WTC11 (cell line): Measurements from ENCODE around the gene OR56A5. TPM values are rescaled to one million over a fixed set of nuclear protein-coding genes. Genes with fewer than 3 reads are reported as not detected.

ENCODE experiments used
- ATAC-seq: fragments of 200-7000 bp; cut with Tn5 transposase; 2 replicates; pipeline ENCODE4 v1.10.0; 2021; ENCODE audit warnings: mild to moderate bottlenecking, moderate library complexity
- CTCF ChIA-PET: fragments of 300-600 bp; sonication (Branson Sonifier 250); formaldehyde crosslinking; loops from one replicate; lab custom pipeline; 2021; ENCODE audit warnings: antibody characterized with exemption; lab: Charles Lee
- POLR2A ChIA-PET: fragments of 350-600 bp; sonication (Branson Sonifier 250); formaldehyde crosslinking; loops from one replicate; lab custom pipeline; 2021; ENCODE audit warnings: antibody characterized with exemption; lab: Charles Lee
- DNase-seq: peaks from one replicate; pipeline ENCODE4 v3.0.0; 2021; ENCODE audit warnings: low spot score
- H3K27ac Mint-ChIP-seq: 2 replicates; pipeline ENCODE4 v1.8.0; 2021; ENCODE audit warnings: mixed read lengths
- H3K27me3 Mint-ChIP-seq: 2 replicates; pipeline ENCODE4 v1.8.0; 2021; ENCODE audit warnings: low read depth, mild to moderate bottlenecking, moderate library complexity, mixed read lengths
- H3K36me3 Mint-ChIP-seq: 2 replicates; pipeline ENCODE4 v1.8.0; 2021; ENCODE audit warnings: mixed read lengths
- H3K4me1 Mint-ChIP-seq: 2 replicates; pipeline ENCODE4 v1.8.0; 2022; ENCODE audit warnings: mixed read lengths
- H3K4me3 Mint-ChIP-seq: 2 replicates; pipeline ENCODE4 v1.8.0; 2021; ENCODE audit warnings: mild to moderate bottlenecking, moderate library complexity, mixed read lengths
- H3K9me3 Mint-ChIP-seq: 2 replicates; pipeline ENCODE4 v1.8.0; 2021; ENCODE audit warnings: mixed read lengths
- ATF3 ChIP-seq: sonication (generic); formaldehyde crosslinking; conservative IDR thresholded peaks from 2 replicates; pipeline ENCODE4 v1.8.1; 2022; ENCODE audit warnings: mild to moderate bottlenecking, missing genetic modification reagents
- ESRRA ChIP-seq: sonication (generic); formaldehyde crosslinking; IDR thresholded peaks from 2 replicates; pipeline ENCODE4 v1.8.1; 2022; ENCODE audit warnings: mild to moderate bottlenecking, missing genetic modification reagents, borderline replicate concordance
- GABPB1 ChIP-seq: sonication (generic); formaldehyde crosslinking; IDR thresholded peaks from 2 replicates; pipeline ENCODE4 v1.8.1; 2023; ENCODE audit warnings: mild to moderate bottlenecking, missing genetic modification reagents
- JAZF1 ChIP-seq: fragments of 250-450 bp; sonication (Bioruptor Pico); IDR thresholded peaks from 2 replicates; pipeline ENCODE4 v1.9.0; 2021; ENCODE audit warnings: moderate library complexity, mild to moderate bottlenecking, inconsistent platforms
- NR1H2 ChIP-seq: sonication (generic); formaldehyde crosslinking; IDR thresholded peaks from 2 replicates; pipeline ENCODE4 v1.9.0; 2021; ENCODE audit warnings: mild to moderate bottlenecking, moderate library complexity, missing genetic modification reagents
- PRRX2 ChIP-seq: fragments of 250-450 bp; sonication (Bioruptor Pico); IDR thresholded peaks from 2 replicates; pipeline ENCODE4 v1.8.0; 2021; ENCODE audit warnings: mild to moderate bottlenecking
- SOX15 ChIP-seq: fragments of 250-450 bp; sonication (Bioruptor Pico); IDR thresholded peaks from 2 replicates; pipeline ENCODE4 v1.9.0; 2021; ENCODE audit warnings: mild to moderate bottlenecking
- TEAD1 ChIP-seq: sonication (generic); formaldehyde crosslinking; IDR thresholded peaks from 2 replicates; pipeline ENCODE4 v1.8.0; 2022; ENCODE audit warnings: mild to moderate bottlenecking, missing genetic modification reagents
- ZNF121 ChIP-seq: sonication (generic); formaldehyde crosslinking; IDR thresholded peaks from 2 replicates; pipeline ENCODE4 v1.8.0; 2023; ENCODE audit warnings: missing genetic modification reagents
- ZNF138 ChIP-seq: sonication (generic); formaldehyde crosslinking; conservative IDR thresholded peaks from 2 replicates; pipeline ENCODE4 v1.8.1; 2022; ENCODE audit warnings: mild to moderate bottlenecking, moderate library complexity, missing genetic modification reagents
- total RNA-seq: library from RNA; stranded (reverse); gene quantifications from 3 replicates; pipeline ENCODE4 v1.2.3, GENCODE V29; 2021
- TF ChIP-seq, protein P1 (sequence below): fragments of 250-450 bp; sonication (Bioruptor Pico); IDR thresholded peaks from 2 replicates; pipeline ENCODE4 v1.9.0; 2021; ENCODE audit warnings: mild to moderate bottlenecking
- TF ChIP-seq, protein P2 (sequence below): sonication (generic); formaldehyde crosslinking; IDR thresholded peaks from 2 replicates; pipeline ENCODE4 v1.8.0; 2022; ENCODE audit warnings: mild to moderate bottlenecking, missing genetic modification reagents
- TF ChIP-seq, protein P3 (sequence below): sonication (generic); formaldehyde crosslinking; IDR thresholded peaks from 2 replicates; pipeline ENCODE4 v1.8.0; 2022; ENCODE audit warnings: missing genetic modification reagents
- TF ChIP-seq, protein P4 (sequence below): sonication (generic); formaldehyde crosslinking; IDR thresholded peaks from 2 replicates; pipeline ENCODE4 v1.8.1; 2022; ENCODE audit warnings: missing genetic modification reagents, borderline replicate concordance

OR56A5 gene
- total RNA-seq, 1 experiment from 2014 or later, result not detected

DNA sequence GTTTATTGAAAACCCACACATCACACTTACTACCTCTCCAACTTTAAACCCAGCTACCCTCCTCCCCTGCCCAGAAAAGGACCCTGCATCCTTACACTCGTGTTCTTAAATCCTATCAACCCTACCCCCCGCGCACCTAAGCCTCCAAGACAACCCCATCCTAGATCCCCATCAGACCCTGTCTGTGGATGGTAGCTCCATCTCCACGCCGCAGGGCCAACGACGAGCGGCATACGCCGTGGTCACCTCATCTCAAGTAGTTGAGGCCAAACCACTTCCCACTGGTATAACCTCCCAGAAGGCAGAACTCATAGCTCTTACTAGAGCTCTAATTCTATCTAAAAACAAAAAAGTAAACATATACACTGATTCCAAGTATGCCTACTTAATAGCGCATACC is 35.6 kb downstream of the OR56A5 start:
- ChIA-PET CTCF (no interaction called here), POLR2A (no interaction called here)
- ATAC-seq, result no peak
- Mint-ChIP-seq H3K9me3 (peaks cover 68% of the 10 kb centered on the region), H3K4me1 (no peaks in the 10 kb centered on the region), H3K4me3 (no peak overlapping the region), H3K36me3 (peaks cover 30% of the 10 kb centered on the region), H3K27ac (no peak overlapping the region), H3K27me3 (peaks cover 20% of the 10 kb centered on the region)
- DNase-seq, result no peak
- TF ChIP-seq, protein P1, sequence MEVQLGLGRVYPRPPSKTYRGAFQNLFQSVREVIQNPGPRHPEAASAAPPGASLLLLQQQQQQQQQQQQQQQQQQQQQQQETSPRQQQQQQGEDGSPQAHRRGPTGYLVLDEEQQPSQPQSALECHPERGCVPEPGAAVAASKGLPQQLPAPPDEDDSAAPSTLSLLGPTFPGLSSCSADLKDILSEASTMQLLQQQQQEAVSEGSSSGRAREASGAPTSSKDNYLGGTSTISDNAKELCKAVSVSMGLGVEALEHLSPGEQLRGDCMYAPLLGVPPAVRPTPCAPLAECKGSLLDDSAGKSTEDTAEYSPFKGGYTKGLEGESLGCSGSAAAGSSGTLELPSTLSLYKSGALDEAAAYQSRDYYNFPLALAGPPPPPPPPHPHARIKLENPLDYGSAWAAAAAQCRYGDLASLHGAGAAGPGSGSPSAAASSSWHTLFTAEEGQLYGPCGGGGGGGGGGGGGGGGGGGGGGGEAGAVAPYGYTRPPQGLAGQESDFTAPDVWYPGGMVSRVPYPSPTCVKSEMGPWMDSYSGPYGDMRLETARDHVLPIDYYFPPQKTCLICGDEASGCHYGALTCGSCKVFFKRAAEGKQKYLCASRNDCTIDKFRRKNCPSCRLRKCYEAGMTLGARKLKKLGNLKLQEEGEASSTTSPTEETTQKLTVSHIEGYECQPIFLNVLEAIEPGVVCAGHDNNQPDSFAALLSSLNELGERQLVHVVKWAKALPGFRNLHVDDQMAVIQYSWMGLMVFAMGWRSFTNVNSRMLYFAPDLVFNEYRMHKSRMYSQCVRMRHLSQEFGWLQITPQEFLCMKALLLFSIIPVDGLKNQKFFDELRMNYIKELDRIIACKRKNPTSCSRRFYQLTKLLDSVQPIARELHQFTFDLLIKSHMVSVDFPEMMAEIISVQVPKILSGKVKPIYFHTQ, result no peak
- TF ChIP-seq PRRX2 (CRISPR knock-in tag), result no peak

- Mint-ChIP-seq H3K9me3 (peaks cover 61% of the 10 kb centered on the region), H3K27ac (no peak overlapping the region), H3K4me1 (no peaks in the 10 kb centered on the region), H3K36me3 (peaks cover 28% of the 10 kb centered on the region), H3K27me3 (peaks cover 20% of the 10 kb centered on the region), H3K4me3 (no peak overlapping the region)
- TF ChIP-seq, protein P1, result no peak
- TF ChIP-seq ESRRA (CRISPR knock-in tag) (no peak), NR1H2 (CRISPR knock-in tag) (no peak)
- TF ChIP-seq, protein P2, sequence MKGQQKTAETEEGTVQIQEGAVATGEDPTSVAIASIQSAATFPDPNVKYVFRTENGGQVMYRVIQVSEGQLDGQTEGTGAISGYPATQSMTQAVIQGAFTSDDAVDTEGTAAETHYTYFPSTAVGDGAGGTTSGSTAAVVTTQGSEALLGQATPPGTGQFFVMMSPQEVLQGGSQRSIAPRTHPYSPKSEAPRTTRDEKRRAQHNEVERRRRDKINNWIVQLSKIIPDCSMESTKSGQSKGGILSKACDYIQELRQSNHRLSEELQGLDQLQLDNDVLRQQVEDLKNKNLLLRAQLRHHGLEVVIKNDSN (CRISPR knock-in tag), result no peak
- ChIA-PET CTCF (no interaction called here), POLR2A (no interaction called here)
- DNase-seq (no peak), ATAC-seq (no peak)
Observed at GRCh38 chr11:5931061-5931460, 37.2 kb downstream of the OR56A5 start.

GRCh38 chr11:5930614-5931013 is 37.7 kb downstream of the OR56A5 start:
- ChIA-PET CTCF (no interaction called here), POLR2A (no interaction called here)
- Mint-ChIP-seq H3K36me3 (peaks cover 26% of the 10 kb centered on the region), H3K4me1 (no peaks in the 10 kb centered on the region), H3K27ac (no peak overlapping the region), H3K9me3 (peaks cover 61% of the 10 kb centered on the region), H3K4me3 (no peak overlapping the region), H3K27me3 (peaks cover 19% of the 10 kb centered on the region)
- ATAC-seq, result no peak
- DNase-seq, result no peak
- TF ChIP-seq ATF3 (CRISPR knock-in tag) (no peak), GABPB1 (CRISPR knock-in tag) (no peak), TEAD1 (CRISPR knock-in tag) (no peak), SOX15 (no peak), JAZF1 (CRISPR knock-in tag) (no peak), ZNF121 (CRISPR knock-in tag) (no peak), ZNF138 (CRISPR knock-in tag) (no peak)
- TF ChIP-seq, protein P3, sequence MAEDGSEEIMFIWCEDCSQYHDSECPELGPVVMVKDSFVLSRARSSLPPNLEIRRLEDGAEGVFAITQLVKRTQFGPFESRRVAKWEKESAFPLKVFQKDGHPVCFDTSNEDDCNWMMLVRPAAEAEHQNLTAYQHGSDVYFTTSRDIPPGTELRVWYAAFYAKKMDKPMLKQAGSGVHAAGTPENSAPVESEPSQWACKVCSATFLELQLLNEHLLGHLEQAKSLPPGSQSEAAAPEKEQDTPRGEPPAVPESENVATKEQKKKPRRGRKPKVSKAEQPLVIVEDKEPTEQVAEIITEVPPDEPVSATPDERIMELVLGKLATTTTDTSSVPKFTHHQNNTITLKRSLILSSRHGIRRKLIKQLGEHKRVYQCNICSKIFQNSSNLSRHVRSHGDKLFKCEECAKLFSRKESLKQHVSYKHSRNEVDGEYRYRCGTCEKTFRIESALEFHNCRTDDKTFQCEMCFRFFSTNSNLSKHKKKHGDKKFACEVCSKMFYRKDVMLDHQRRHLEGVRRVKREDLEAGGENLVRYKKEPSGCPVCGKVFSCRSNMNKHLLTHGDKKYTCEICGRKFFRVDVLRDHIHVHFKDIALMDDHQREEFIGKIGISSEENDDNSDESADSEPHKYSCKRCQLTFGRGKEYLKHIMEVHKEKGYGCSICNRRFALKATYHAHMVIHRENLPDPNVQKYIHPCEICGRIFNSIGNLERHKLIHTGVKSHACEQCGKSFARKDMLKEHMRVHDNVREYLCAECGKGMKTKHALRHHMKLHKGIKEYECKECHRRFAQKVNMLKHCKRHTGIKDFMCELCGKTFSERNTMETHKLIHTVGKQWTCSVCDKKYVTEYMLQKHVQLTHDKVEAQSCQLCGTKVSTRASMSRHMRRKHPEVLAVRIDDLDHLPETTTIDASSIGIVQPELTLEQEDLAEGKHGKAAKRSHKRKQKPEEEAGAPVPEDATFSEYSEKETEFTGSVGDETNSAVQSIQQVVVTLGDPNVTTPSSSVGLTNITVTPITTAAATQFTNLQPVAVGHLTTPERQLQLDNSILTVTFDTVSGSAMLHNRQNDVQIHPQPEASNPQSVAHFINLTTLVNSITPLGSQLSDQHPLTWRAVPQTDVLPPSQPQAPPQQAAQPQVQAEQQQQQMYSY, result no peak
- TF ChIP-seq, protein P4, sequence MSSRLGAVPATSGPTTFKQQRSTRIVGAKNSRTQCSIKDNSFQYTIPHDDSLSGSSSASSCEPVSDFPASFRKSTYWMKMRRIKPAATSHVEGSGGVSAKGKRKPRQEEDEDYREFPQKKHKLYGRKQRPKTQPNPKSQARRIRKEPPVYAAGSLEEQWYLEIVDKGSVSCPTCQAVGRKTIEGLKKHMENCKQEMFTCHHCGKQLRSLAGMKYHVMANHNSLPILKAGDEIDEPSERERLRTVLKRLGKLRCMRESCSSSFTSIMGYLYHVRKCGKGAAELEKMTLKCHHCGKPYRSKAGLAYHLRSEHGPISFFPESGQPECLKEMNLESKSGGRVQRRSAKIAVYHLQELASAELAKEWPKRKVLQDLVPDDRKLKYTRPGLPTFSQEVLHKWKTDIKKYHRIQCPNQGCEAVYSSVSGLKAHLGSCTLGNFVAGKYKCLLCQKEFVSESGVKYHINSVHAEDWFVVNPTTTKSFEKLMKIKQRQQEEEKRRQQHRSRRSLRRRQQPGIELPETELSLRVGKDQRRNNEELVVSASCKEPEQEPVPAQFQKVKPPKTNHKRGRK (CRISPR knock-in tag), result no peak
